Neural cell (in vitro differentiated cells): ENCODE measurements around the gene TNPO2. TPM values are rescaled to one million over a fixed set of nuclear protein-coding genes. Genes with fewer than 3 reads are reported as not detected.

Experiments used
- H2AFZ ChIP-seq: fragments of 200-600, 300-800 bp; sonication (generic), shearing (Covaris generic); 2 replicates; pipeline ENCODE4 v1.6.0; 2014; ENCODE audit warnings: low read depth, mild to moderate bottlenecking, antibody characterized with exemption, low read length, moderate library complexity
- H3F3A ChIP-seq: fragments of 200-600 bp; shearing (Covaris generic); 2 replicates; pipeline ENCODE4 v1.6.1; 2016; ENCODE audit warnings: mild to moderate bottlenecking, moderate library complexity, mixed read lengths, antibody characterized with exemption, low read length; ENCODE audit not compliant: insufficient read depth, poor library complexity, severe bottlenecking
- H3K27ac ChIP-seq: fragments of 200-600, 300-800 bp; sonication (generic), shearing (Covaris generic); 2 replicates; pipeline ENCODE4 v1.5.1; 2014; ENCODE audit warnings: mild to moderate bottlenecking, low read length, moderate library complexity
- H3K27me3 ChIP-seq: fragments of 300-800, 200-600 bp; sonication (generic), shearing (Covaris generic); 2 replicates; pipeline ENCODE4 v1.6.0; 2014; ENCODE audit warnings: mild to moderate bottlenecking, low read depth, low read length, moderate library complexity; ENCODE audit not compliant: insufficient read depth
- H3K36me3 ChIP-seq: fragments of 300-800, 200-600 bp; sonication (generic), shearing (Covaris generic); 2 replicates; pipeline ENCODE4 v1.5.1; 2014; ENCODE audit warnings: mild to moderate bottlenecking, antibody characterized with exemption, low read length, moderate library complexity; ENCODE audit not compliant: insufficient read depth
- H3K4me2 ChIP-seq: fragments of 300-800, 200-600 bp; sonication (generic), shearing (Covaris generic); 2 replicates; pipeline ENCODE4 v1.6.0; 2014; ENCODE audit warnings: mild to moderate bottlenecking, low read length
- H3K4me3 ChIP-seq: fragments of 300-800, 200-600 bp; sonication (generic), shearing (Covaris generic); 2 replicates; pipeline ENCODE4 v1.5.1; 2014; ENCODE audit warnings: mild to moderate bottlenecking, low read length, moderate library complexity
- H3K79me2 ChIP-seq: fragments of 200-600 bp; shearing (Covaris generic); replicated peaks from 2 replicates; pipeline ENCODE4 v1.6.0; 2014; ENCODE audit warnings: mild to moderate bottlenecking, low read length, moderate library complexity; ENCODE audit not compliant: insufficient read depth
- H3K9ac ChIP-seq: fragments of 300-800, 200-600 bp; sonication (generic), shearing (Covaris generic); 2 replicates; pipeline ENCODE4 v1.6.1; 2016; ENCODE audit warnings: mild to moderate bottlenecking, low read length, mixed read lengths
- H3K9me2 ChIP-seq: fragments of 200-600 bp; shearing (Covaris generic); 2 replicates; pipeline ENCODE4 v1.6.1; 2016; ENCODE audit warnings: mild to moderate bottlenecking, low read length, mixed read lengths; ENCODE audit not compliant: insufficient read depth
- H3K9me3 ChIP-seq: fragments of 200-600, 300-800 bp; sonication (generic), shearing (Covaris generic); 2 replicates; pipeline ENCODE4 v1.6.1; 2016; ENCODE audit warnings: mild to moderate bottlenecking, mixed run types, low read length, moderate library complexity, mixed read lengths
- H4K20me1 ChIP-seq: fragments of 200-600 bp; shearing (Covaris generic); 2 replicates; pipeline ENCODE4 v1.6.1; 2016; ENCODE audit warnings: mild to moderate bottlenecking, mixed run types; ENCODE audit not compliant: insufficient read depth
- EP300 ChIP-seq: fragments of 450-650 bp; conservative IDR thresholded peaks from 2 replicates; pipeline ENCODE4 v1.6.1; 2014; ENCODE audit warnings: antibody characterized with exemption, mild to moderate bottlenecking, moderate library complexity; ENCODE audit not compliant: poor library complexity, severe bottlenecking
- EZH2 ChIP-seq: fragments of 200-600, 300-800 bp; shearing (Covaris generic), sonication (generic); IDR thresholded peaks from 2 replicates; pipeline ENCODE4 v1.6.1; 2014; ENCODE audit warnings: antibody characterized with exemption, low read length, borderline replicate concordance, mild to moderate bottlenecking; ENCODE audit not compliant: insufficient read depth, poor library complexity, severe bottlenecking
- MXI1 ChIP-seq: fragments of 450-650 bp; conservative IDR thresholded peaks from 2 replicates; pipeline ENCODE4 v1.6.1; 2014; ENCODE audit warnings: antibody characterized with exemption, mild to moderate bottlenecking; ENCODE audit not compliant: poor library complexity, severe bottlenecking
- POLR2AphosphoS5 ChIP-seq: IDR thresholded peaks from 2 replicates; pipeline ENCODE4 v1.6.1; 2012
- RAD21 ChIP-seq: fragments of 450-650 bp; conservative IDR thresholded peaks from 2 replicates; pipeline ENCODE4 v1.6.1; 2014; ENCODE audit warnings: antibody characterized with exemption, mild to moderate bottlenecking, moderate library complexity
- SMC3 ChIP-seq: fragments of 450-650 bp; conservative IDR thresholded peaks from 2 replicates; pipeline ENCODE4 v1.6.1; 2014; ENCODE audit warnings: antibody characterized with exemption, mild to moderate bottlenecking, moderate library complexity; ENCODE audit not compliant: poor library complexity
- TAF1 ChIP-seq: IDR thresholded peaks from 2 replicates; pipeline ENCODE4 v1.6.1; 2012; ENCODE audit warnings: low read depth
- polyA plus RNA-seq: library from polyadenylated mRNA; depleted of rRNA; stranded (reverse); fragments of >200 nt; gene quantifications from 2 replicates; pipeline ENCODE4 v1.2.3, GENCODE V29; 2014
- TF ChIP-seq, protein P1 (sequence below): IDR thresholded peaks from 2 replicates; pipeline ENCODE4 v1.6.1; 2012; ENCODE audit warnings: borderline replicate concordance
- TF ChIP-seq, protein P2 (sequence below): fragments of 450-650 bp; IDR thresholded peaks from 2 replicates; pipeline ENCODE4 v1.5.1; 2014; ENCODE audit warnings: antibody characterized with exemption, mild to moderate bottlenecking, moderate library complexity; ENCODE audit not compliant: poor library complexity, severe bottlenecking

Gene TNPO2
- polyA plus RNA-seq, 1 donor from 2014 or later, result 98.6 TPM

DNA sequence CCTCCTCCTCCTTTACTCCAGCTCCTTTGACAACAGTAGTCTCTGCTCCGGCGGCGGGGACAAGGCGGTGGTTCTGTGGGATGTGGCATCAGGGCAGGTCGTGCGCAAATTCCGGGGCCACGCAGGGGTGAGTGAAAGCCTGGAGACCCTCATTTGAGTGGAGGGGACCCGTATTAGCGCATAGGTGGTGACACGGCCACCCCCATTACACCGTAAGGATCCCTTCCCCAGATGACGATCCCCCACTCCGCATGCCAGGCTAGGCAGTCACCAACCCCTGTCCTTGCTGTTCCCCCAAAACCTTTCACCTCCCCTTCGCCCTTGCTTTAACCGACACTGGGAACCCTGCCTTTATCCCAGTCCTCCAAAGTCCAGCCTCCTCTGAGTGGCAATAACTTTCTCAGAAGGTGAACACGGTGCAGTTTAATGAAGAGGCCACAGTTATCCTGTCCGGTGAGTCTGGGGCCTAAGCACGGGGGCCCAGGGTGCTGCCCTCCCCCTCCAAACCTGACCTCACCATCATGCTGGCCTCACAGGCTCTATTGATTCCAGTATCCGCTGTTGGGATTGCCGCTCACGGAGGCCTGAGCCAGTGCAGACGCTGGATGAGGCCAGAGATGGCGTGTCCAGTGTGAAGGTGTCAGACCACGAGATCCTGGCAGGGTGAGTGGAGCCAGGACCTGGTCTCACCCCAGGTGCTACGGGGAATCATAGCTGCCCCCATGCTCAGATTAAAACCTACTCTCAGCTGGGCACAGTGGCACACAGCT, 53.4 kb downstream of the TNPO2 start:
- H3K9me3 ChIP-seq, result no peaks in the 10 kb centered on the region
- H3K27me3 ChIP-seq, result no peaks in the 10 kb centered on the region
- H3K4me2 ChIP-seq, result peak overlapping the region; percentile 94
- TF ChIP-seq, protein P1, sequence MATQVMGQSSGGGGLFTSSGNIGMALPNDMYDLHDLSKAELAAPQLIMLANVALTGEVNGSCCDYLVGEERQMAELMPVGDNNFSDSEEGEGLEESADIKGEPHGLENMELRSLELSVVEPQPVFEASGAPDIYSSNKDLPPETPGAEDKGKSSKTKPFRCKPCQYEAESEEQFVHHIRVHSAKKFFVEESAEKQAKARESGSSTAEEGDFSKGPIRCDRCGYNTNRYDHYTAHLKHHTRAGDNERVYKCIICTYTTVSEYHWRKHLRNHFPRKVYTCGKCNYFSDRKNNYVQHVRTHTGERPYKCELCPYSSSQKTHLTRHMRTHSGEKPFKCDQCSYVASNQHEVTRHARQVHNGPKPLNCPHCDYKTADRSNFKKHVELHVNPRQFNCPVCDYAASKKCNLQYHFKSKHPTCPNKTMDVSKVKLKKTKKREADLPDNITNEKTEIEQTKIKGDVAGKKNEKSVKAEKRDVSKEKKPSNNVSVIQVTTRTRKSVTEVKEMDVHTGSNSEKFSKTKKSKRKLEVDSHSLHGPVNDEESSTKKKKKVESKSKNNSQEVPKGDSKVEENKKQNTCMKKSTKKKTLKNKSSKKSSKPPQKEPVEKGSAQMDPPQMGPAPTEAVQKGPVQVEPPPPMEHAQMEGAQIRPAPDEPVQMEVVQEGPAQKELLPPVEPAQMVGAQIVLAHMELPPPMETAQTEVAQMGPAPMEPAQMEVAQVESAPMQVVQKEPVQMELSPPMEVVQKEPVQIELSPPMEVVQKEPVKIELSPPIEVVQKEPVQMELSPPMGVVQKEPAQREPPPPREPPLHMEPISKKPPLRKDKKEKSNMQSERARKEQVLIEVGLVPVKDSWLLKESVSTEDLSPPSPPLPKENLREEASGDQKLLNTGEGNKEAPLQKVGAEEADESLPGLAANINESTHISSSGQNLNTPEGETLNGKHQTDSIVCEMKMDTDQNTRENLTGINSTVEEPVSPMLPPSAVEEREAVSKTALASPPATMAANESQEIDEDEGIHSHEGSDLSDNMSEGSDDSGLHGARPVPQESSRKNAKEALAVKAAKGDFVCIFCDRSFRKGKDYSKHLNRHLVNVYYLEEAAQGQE, result no peak
- no peaks in the 10 kb centered on the region for H3F3A ChIP-seq
- H4K20me1 ChIP-seq, result no peaks in the 10 kb centered on the region
- H3K9ac ChIP-seq, result peak overlapping the region; percentile 87
- H3K27ac ChIP-seq, result peak overlapping the region; percentile 95
- peak overlapping the region; percentile 87 for H3K4me3 ChIP-seq
- H3K79me2 ChIP-seq, result peaks cover 29% of the 10 kb centered on the region
- no peaks in the 10 kb centered on the region for H3K36me3 ChIP-seq
- H3K9me2 ChIP-seq, result no peaks in the 10 kb centered on the region
- peak overlapping the region; percentile 86 for H2AFZ ChIP-seq

DNA sequence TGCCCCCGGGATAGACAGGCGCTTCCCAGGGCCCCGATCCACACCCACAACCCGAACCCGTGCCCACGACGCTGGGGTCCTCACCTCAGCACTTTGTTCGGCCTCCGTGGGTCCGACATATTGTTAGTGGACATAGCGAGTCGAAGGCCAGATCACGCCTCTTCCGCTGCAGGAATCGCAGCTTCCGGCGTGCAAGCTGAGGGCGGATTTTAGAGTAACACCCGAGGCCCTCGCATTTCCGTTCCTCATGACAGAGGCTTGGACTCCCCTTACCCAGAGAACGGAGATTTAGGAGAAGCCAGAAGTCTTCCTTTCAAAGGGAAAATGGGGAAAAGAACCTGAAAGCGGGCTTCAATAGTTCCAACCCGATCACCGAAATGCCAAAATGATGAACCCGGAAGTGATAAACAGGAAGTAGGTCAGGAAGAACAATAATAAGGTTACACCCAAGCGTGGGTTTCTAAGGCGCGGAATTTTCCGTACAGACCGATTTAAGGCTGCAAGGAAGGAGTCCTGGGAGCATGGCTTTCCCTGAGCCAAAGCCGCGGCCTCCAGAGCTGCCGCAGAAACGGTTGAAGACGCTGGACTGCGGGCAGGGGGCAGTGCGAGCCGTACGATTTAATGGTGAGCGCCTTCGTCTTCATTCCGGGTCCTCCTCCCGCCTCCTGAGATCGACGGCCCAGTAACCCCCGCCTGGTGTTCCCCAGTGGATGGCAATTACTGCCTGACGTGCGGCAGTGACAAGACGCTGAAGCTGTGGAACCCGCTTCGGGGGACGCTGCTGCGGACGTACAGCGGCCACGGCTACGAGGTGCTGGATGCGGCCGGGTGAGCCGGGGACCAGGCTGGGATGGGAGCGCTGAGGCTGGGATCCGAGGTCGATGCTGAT, 54.2 kb downstream of the TNPO2 start:
- Histone ChIP-seq H3F3A (no peaks in the 10 kb centered on the region), H3K4me3 (peak overlapping the region; percentile 87), H2AFZ (peak overlapping the region; percentile 86), H3K4me2 (peak overlapping the region; percentile 94), H3K27ac (peak overlapping the region; percentile 95), H3K9me3 (no peaks in the 10 kb centered on the region), H3K9me2 (no peaks in the 10 kb centered on the region), H4K20me1 (no peaks in the 10 kb centered on the region), H3K36me3 (no peaks in the 10 kb centered on the region), H3K79me2 (peaks cover 29% of the 10 kb centered on the region), H3K9ac (peak overlapping the region; percentile 87), H3K27me3 (no peaks in the 10 kb centered on the region)
- peak; percentile 52 for TF ChIP-seq EP300
- TF ChIP-seq EZH2, result no peak
- no peak for TF ChIP-seq SMC3
- TF ChIP-seq, protein P2, sequence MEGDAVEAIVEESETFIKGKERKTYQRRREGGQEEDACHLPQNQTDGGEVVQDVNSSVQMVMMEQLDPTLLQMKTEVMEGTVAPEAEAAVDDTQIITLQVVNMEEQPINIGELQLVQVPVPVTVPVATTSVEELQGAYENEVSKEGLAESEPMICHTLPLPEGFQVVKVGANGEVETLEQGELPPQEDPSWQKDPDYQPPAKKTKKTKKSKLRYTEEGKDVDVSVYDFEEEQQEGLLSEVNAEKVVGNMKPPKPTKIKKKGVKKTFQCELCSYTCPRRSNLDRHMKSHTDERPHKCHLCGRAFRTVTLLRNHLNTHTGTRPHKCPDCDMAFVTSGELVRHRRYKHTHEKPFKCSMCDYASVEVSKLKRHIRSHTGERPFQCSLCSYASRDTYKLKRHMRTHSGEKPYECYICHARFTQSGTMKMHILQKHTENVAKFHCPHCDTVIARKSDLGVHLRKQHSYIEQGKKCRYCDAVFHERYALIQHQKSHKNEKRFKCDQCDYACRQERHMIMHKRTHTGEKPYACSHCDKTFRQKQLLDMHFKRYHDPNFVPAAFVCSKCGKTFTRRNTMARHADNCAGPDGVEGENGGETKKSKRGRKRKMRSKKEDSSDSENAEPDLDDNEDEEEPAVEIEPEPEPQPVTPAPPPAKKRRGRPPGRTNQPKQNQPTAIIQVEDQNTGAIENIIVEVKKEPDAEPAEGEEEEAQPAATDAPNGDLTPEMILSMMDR, result peak; percentile 22
- TF ChIP-seq POLR2AphosphoS5, result peak; percentile 90
- TF ChIP-seq, protein P1, result peak; percentile 33
- TF ChIP-seq MXI1, result peak; percentile 96
- peak; percentile 56 for TF ChIP-seq TAF1
- no peak for TF ChIP-seq RAD21
